ENCODE data around the gene USP48. TPM values are rescaled to one million over a fixed set of nuclear protein-coding genes. Genes with fewer than 3 reads are reported as not detected.

USP48 gene
- total RNA-seq, 1 donor from 2014 or later, result 86.5 TPM

- Mint-ChIP-seq H3K36me3 (no peaks in the 10 kb centered on the region), H3K4me1 (peaks cover 9% of the 10 kb centered on the region), H3K9me3 (no peaks in the 10 kb centered on the region), H3K27ac (no peak overlapping the region), H3K4me3 (peak overlapping the region; percentile 72), H3K27me3 (ENCODE audit: low read depth) (peaks cover 68% of the 10 kb centered on the region)
- no peak for TF ChIP-seq CTCF (IDR thresholded peaks at IDR 0.05; ENCODE audit: unreplicated experiment)
- DNase-seq (ENCODE audit: low spot score in 2 of 2, unreplicated experiment in 2 of 2), result no peak
These were observed 130.6 kb downstream of the USP48 start for GRCh38 chr1:21652101-21652936.

GRCh38 chr1:21651214-21652042, 131.5 kb downstream of the USP48 start:
- no peak for TF ChIP-seq CTCF (IDR thresholded peaks at IDR 0.05; ENCODE audit: unreplicated experiment)
- Mint-ChIP-seq H3K4me1 (peaks cover 9% of the 10 kb centered on the region), H3K4me3 (peak overlapping the region; percentile 72), H3K27ac (no peak overlapping the region), H3K36me3 (no peaks in the 10 kb centered on the region), H3K27me3 (ENCODE audit: low read depth) (peaks cover 60% of the 10 kb centered on the region), H3K9me3 (no peaks in the 10 kb centered on the region)
- peak in 1 of 2 experiments; percentile 49 for DNase-seq (ENCODE audit: low spot score in 2 of 2, unreplicated experiment in 2 of 2)

DNA sequence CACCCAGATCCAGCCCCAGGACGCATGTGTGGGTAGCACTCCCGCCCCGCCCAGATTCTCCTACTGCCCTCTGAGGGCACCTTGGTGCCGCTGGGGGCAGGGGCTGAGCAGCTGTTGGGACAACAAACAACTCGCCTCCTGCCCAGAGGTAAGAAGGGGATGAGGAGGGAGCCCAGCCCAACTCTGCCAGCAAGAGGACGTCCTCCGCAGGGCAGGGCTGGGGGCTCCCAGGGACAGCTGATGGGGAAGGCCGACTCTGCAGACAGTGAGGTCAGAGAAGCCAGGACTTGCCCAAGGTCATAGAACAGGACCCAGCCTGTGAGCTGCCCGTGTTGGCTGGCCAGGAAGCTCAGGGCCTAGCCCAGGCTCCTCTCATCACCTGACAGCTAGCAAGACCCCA, 132.5 kb downstream of the USP48 start:
- DNase-seq (ENCODE audit: low spot score in 2 of 2, unreplicated experiment in 2 of 2), result no peak
- peak overlapping the region; percentile 72 for H3K4me3 Mint-ChIP-seq
- no peaks in the 10 kb centered on the region for H3K36me3 Mint-ChIP-seq
- peaks cover 60% of the 10 kb centered on the region for H3K27me3 Mint-ChIP-seq (ENCODE audit: low read depth)
- H3K27ac Mint-ChIP-seq, result no peak overlapping the region
- TF ChIP-seq CTCF (IDR thresholded peaks at IDR 0.05; ENCODE audit: unreplicated experiment), result no peak
- H3K4me1 Mint-ChIP-seq, result peaks cover 9% of the 10 kb centered on the region
- H3K9me3 Mint-ChIP-seq, result no peaks in the 10 kb centered on the region

- Mint-ChIP-seq H3K4me3 (no peak overlapping the region), H3K4me1 (peaks cover 9% of the 10 kb centered on the region), H3K9me3 (no peaks in the 10 kb centered on the region), H3K27ac (no peak overlapping the region), H3K27me3 (ENCODE audit: low read depth) (peaks cover 53% of the 10 kb centered on the region), H3K36me3 (no peaks in the 10 kb centered on the region)
- DNase-seq (ENCODE audit: low spot score in 2 of 2, unreplicated experiment in 2 of 2), result no peak
- no peak for TF ChIP-seq CTCF (IDR thresholded peaks at IDR 0.05; ENCODE audit: unreplicated experiment)
These were observed 133.6 kb downstream of the USP48 start for GRCh38 chr1:21649315-21649714.

DNA sequence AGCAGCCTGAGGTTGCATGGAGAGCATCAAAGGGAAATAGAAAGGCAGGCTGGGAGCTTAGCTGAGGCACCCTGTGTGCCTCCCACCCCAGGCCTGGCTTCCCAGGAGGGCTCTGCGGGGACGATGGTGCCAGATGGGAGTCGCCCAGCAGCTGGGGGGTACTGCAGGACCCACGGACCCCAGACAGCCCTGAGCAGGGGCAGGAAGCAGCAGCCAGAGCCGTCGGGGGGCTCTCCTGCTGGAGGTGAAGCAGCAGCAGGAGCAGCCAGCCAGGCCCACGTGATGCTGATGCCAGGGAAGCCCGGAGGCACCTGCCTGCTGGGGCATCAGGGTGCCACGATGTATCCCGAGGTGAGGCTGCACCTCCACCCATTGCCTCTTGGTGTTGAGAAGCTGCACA, 134.2 kb downstream of the USP48 start:
- no peak for TF ChIP-seq CTCF (IDR thresholded peaks at IDR 0.05; ENCODE audit: unreplicated experiment)
- H3K4me1 Mint-ChIP-seq, result peaks cover 9% of the 10 kb centered on the region
- H3K36me3 Mint-ChIP-seq, result no peaks in the 10 kb centered on the region
- no peak for DNase-seq (ENCODE audit: low spot score in 2 of 2, unreplicated experiment in 2 of 2)
- H3K4me3 Mint-ChIP-seq, result no peak overlapping the region
- H3K27me3 Mint-ChIP-seq (ENCODE audit: low read depth), result peaks cover 52% of the 10 kb centered on the region
- H3K9me3 Mint-ChIP-seq, result no peaks in the 10 kb centered on the region
- no peak overlapping the region for H3K27ac Mint-ChIP-seq

Data from mesothelial cell of epicardium (in vitro differentiated cells).